NK-92 (cell line): ENCODE results near the gene NBEA.

Source experiments
- DNase-seq: peaks from one replicate; lab custom pipeline; 2025; ENCODE audit not compliant: unreplicated experiment; lab: John Stamatoyannopoulos, UW

The NBEA gene

GRCh38 chr13:35260316-35260715, 318.2 kb downstream of the NBEA start:
- no peak for DNase-seq

- no peak for DNase-seq
Observed at GRCh38 chr13:35266412-35266811, 324.3 kb downstream of the NBEA start.

GRCh38 chr13:35278917-35279316, 336.8 kb downstream of the NBEA start:
- DNase-seq, result no peak

- DNase-seq, result no peak
Observed at GRCh38 chr13:35279500-35279899, 337.4 kb downstream of the NBEA start.

- DNase-seq, result no peak
Observed at GRCh38 chr13:35283856-35284255, 341.8 kb downstream of the NBEA start.

- no peak for DNase-seq
Observed at GRCh38 chr13:35285677-35286076, 343.6 kb downstream of the NBEA start.

- no peak for DNase-seq
Observed at GRCh38 chr13:35292329-35292728, 350.3 kb downstream of the NBEA start.

GRCh38 chr13:35293579-35294226, 351.6 kb downstream of the NBEA start:
- DNase-seq, result no peak

GRCh38 chr13:35309706-35310105, 367.6 kb downstream of the NBEA start:
- DNase-seq, result no peak

GRCh38 chr13:35332134-35332533, 390.1 kb downstream of the NBEA start:
- DNase-seq, result no peak

GRCh38 chr13:35333157-35333556, 391.1 kb downstream of the NBEA start:
- DNase-seq, result no peak

GRCh38 chr13:35342440-35342839, 400.4 kb downstream of the NBEA start:
- DNase-seq, result no peak

GRCh38 chr13:35343417-35343816, 401.3 kb downstream of the NBEA start:
- DNase-seq, result no peak

- no peak for DNase-seq
Observed at GRCh38 chr13:35345992-35346391, 403.9 kb downstream of the NBEA start.

- DNase-seq, result no peak
Observed at GRCh38 chr13:35346494-35346893, 404.4 kb downstream of the NBEA start.

GRCh38 chr13:35347679-35348205, 405.7 kb downstream of the NBEA start:
- DNase-seq, result no peak

GRCh38 chr13:35349052-35349451, 407.0 kb downstream of the NBEA start:
- no peak for DNase-seq

- DNase-seq, result no peak
Observed at GRCh38 chr13:35349673-35350278, 407.7 kb downstream of the NBEA start.

- DNase-seq, result no peak
Observed at GRCh38 chr13:35354285-35354684, 412.2 kb downstream of the NBEA start.

GRCh38 chr13:35354882-35355281, 412.8 kb downstream of the NBEA start:
- no peak for DNase-seq

- DNase-seq, result no peak
Observed at GRCh38 chr13:35356572-35356971, 414.5 kb downstream of the NBEA start.

- no peak for DNase-seq
Observed at GRCh38 chr13:35365883-35366282, 423.8 kb downstream of the NBEA start.

- DNase-seq, result no peak
Observed at GRCh38 chr13:35367586-35367985, 425.5 kb downstream of the NBEA start.
